IPS DF 19.7 (cell line): ENCODE data around the gene NHLRC4.

Experiments
- DNase-seq: peaks from one replicate; pipeline ENCODE4 v3.0.0-alpha.2; 2013; ENCODE audit warnings: low read depth, low spot score

The NHLRC4 gene

GRCh38 chr16:565419-566330 is 1.1 kb upstream of the NHLRC4 start:
- DNase-seq, result no peak

GRCh38 chr16:567373-568256 is 810 bp downstream of the NHLRC4 start:
- no peak for DNase-seq

- no peak for DNase-seq
Measured at GRCh38 chr16:568401-569258, 1.8 kb downstream of the NHLRC4 start.

- DNase-seq, result no peak
Measured at GRCh38 chr16:569445-570254, 2.8 kb downstream of the NHLRC4 start, which contains the start of gene PIGQ. TSS of gene PIGQ (plus strand) at chr16:569968. CDS start at chr16:574075, 4,107 bp downstream.

GRCh38 chr16:572865-573650 is 6.3 kb downstream of the NHLRC4 start:
- DNase-seq, result no peak

- no peak for DNase-seq
Measured at GRCh38 chr16:574021-574760, 7.4 kb downstream of the NHLRC4 start.

GRCh38 chr16:575354-576196 is 8.8 kb downstream of the NHLRC4 start:
- DNase-seq, result no peak

- DNase-seq, result no peak
Measured at GRCh38 chr16:576197-576822, 9.5 kb downstream of the NHLRC4 start.

- no peak for DNase-seq
Measured at GRCh38 chr16:576823-577201, 10.0 kb downstream of the NHLRC4 start.

GRCh38 chr16:577796-578195 is 11.0 kb downstream of the NHLRC4 start:
- DNase-seq, result no peak

GRCh38 chr16:578232-578869 is 11.5 kb downstream of the NHLRC4 start:
- DNase-seq, result no peak

GRCh38 chr16:578870-579405 is 12.1 kb downstream of the NHLRC4 start:
- DNase-seq, result no peak

- no peak for DNase-seq
Measured at GRCh38 chr16:580141-580945, 13.5 kb downstream of the NHLRC4 start.

- DNase-seq, result no peak
Measured at GRCh38 chr16:580946-581498, 14.2 kb downstream of the NHLRC4 start.

GRCh38 chr16:582218-582613 is 15.4 kb downstream of the NHLRC4 start:
- no peak for DNase-seq
